ENCODE data around the gene H19.

DNA sequence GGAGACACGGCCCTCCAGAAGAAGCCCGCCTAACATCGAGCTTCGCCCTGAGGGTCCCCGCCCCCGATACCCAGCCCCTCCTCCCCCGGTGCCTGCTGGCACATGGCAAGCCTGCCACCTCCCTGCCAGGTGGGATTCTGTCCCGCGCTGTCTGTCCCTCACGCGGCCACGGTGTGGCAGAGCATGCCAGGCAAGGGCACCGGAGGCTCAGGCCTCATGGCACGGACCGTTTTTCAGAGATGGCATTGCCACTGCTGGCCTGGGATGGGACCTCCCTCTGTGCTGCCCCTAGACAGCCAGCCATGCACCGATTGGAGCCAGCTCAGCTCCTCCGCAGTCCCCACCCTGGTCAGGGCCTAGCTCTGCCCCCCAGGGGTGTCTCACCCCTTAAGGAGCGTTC, 31.1 kb downstream of the H19 start:
- TF ChIP-seq, protein P1, sequence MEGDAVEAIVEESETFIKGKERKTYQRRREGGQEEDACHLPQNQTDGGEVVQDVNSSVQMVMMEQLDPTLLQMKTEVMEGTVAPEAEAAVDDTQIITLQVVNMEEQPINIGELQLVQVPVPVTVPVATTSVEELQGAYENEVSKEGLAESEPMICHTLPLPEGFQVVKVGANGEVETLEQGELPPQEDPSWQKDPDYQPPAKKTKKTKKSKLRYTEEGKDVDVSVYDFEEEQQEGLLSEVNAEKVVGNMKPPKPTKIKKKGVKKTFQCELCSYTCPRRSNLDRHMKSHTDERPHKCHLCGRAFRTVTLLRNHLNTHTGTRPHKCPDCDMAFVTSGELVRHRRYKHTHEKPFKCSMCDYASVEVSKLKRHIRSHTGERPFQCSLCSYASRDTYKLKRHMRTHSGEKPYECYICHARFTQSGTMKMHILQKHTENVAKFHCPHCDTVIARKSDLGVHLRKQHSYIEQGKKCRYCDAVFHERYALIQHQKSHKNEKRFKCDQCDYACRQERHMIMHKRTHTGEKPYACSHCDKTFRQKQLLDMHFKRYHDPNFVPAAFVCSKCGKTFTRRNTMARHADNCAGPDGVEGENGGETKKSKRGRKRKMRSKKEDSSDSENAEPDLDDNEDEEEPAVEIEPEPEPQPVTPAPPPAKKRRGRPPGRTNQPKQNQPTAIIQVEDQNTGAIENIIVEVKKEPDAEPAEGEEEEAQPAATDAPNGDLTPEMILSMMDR (IDR thresholded peaks at IDR 0.05): no peak
- no peak for TF ChIP-seq POLR2A (IDR thresholded peaks at IDR 0.05)
